GM12801 (cell line): ENCODE data around the gene POLR1D.

Source experiments
- CTCF ChIP-seq: IDR thresholded peaks from one replicate; pipeline ENCODE4 v1.5.1; 2011; ENCODE audit warnings: control low read depth; ENCODE audit not compliant: insufficient read length; ENCODE audit errors: extremely low read depth

POLR1D gene

GRCh38 chr13:27587095-27587746 is 34.5 kb upstream of the POLR1D start:
- no peak for TF ChIP-seq CTCF

- no peak for TF ChIP-seq CTCF
These were observed 33.3 kb upstream of the POLR1D start for GRCh38 chr13:27588405-27588804.

- no peak for TF ChIP-seq CTCF
These were observed 28.8 kb upstream of the POLR1D start for GRCh38 chr13:27592865-27593264.

- TF ChIP-seq CTCF, result no peak
These were observed 28.4 kb upstream of the POLR1D start for GRCh38 chr13:27593267-27593666.

GRCh38 chr13:27595055-27595811 is 26.5 kb upstream of the POLR1D start:
- no peak for TF ChIP-seq CTCF

GRCh38 chr13:27599096-27599495 is 22.6 kb upstream of the POLR1D start:
- TF ChIP-seq CTCF, result no peak

GRCh38 chr13:27599845-27600553 is 21.7 kb upstream of the POLR1D start:
- TF ChIP-seq CTCF, result no peak
